ENCODE data around the gene WDR72. TPM values are rescaled to one million over a fixed set of nuclear protein-coding genes. Genes with fewer than 3 reads are reported as not detected.
"Not testable (repeated sequence)": the region's sequence is repeated elsewhere in the genome, so short reads cannot be mapped to it uniquely, and the experiment has no call there.

Gene WDR72
- total and polyA plus RNA-seq, 2 donors (not counting 1 experiment from before 2014, with no cell fraction given) = not detected

DNA sequence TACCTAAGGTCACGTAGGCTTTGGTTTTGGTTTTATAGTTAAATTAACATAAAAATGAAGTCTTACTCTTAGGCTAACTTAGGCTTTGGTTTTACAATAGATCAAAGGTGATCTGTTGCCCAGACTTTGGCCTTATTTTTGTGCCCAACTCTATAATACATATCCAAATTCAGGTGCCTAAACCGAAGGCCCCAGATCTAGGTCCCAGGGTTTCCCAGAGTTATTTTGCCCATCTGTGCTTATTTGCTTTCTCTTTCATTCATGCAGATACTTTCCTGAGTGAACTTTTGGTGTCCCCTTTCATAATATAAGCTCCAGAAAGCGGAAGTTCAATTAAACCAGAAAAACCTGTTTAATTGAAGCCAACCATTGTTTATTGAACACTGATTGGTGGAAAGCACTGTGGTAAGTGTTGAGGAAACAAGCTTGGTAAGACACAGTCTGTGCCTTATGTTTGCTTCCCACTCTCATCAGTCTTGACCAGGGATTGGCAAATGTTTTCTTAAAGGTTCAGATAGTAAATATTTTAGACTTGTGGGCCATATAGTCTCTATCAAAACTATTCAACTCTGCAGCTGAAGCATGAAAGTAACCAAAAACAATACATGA lies 209.7 kb downstream of the WDR72 start:
- Histone ChIP-seq H3K4me1 (ENCODE audit: control insufficient read depth in 2 of 2, insufficient read depth in 2 of 2, low read length in 2 of 2) (no peaks in the 10 kb centered on the region), H3K4me3 (ENCODE audit: control extremely low read depth in 1 of 5, extremely low read depth in 1 of 5, insufficient read depth in 1 of 5, low read depth in 2 of 5, low read length in 4 of 5) (no peak overlapping the region), H2AFZ (ENCODE audit: insufficient read depth, low read depth, low read length, poor library complexity, severe bottlenecking) (no peak overlapping the region), H3K4me2 (replicated peaks; ENCODE audit: low read depth, low read length, poor library complexity, severe bottlenecking) (no peak overlapping the region), H4K20me1 (ENCODE audit: control insufficient read depth, insufficient read depth, low read length, poor library complexity, severe bottlenecking) (no peaks in the 10 kb centered on the region), H3K79me2 (ENCODE audit: control insufficient read depth, insufficient read depth, low read length) (no peaks in the 10 kb centered on the region), H3K9ac (ENCODE audit: low read length) (no peak overlapping the region), H3K27ac (ENCODE audit: low read length in 2 of 2) (no peak overlapping the region), H3K36me3 (replicated peaks in 1 of 2; ENCODE audit: control extremely low read depth in 1 of 2, control insufficient read depth in 1 of 2, extremely low read depth in 1 of 2, insufficient read depth in 2 of 2, low read length in 1 of 2) (no peaks in the 10 kb centered on the region), H3K9me3 (ENCODE audit: control extremely low read depth in 1 of 3, control insufficient read depth in 2 of 3, insufficient read depth in 1 of 3, low read length in 2 of 3) (no peaks in the 10 kb centered on the region), H3K27me3 (replicated peaks in 1 of 4; ENCODE audit: control extremely low read depth in 1 of 4, control insufficient read depth in 3 of 4, insufficient read depth in 4 of 4, low read length in 3 of 4) (no peaks in the 10 kb centered on the region)
- DNase-seq (no peak), ATAC-seq (ENCODE audit: low read depth) (no peak)
- no peaks in the 10 kb centered on the region for H3K27me3 Mint-ChIP-seq
- WGBS (ENCODE audit: insufficient coverage) = 87% methylated on average over 1 of the region's 3 CpGs
- no peak overlapping the region for H3K27ac Mint-ChIP-seq
- TF ChIP-seq, protein P1, sequence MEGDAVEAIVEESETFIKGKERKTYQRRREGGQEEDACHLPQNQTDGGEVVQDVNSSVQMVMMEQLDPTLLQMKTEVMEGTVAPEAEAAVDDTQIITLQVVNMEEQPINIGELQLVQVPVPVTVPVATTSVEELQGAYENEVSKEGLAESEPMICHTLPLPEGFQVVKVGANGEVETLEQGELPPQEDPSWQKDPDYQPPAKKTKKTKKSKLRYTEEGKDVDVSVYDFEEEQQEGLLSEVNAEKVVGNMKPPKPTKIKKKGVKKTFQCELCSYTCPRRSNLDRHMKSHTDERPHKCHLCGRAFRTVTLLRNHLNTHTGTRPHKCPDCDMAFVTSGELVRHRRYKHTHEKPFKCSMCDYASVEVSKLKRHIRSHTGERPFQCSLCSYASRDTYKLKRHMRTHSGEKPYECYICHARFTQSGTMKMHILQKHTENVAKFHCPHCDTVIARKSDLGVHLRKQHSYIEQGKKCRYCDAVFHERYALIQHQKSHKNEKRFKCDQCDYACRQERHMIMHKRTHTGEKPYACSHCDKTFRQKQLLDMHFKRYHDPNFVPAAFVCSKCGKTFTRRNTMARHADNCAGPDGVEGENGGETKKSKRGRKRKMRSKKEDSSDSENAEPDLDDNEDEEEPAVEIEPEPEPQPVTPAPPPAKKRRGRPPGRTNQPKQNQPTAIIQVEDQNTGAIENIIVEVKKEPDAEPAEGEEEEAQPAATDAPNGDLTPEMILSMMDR (IDR thresholded peaks at IDR 0.05) = no peak
- TF ChIP-seq EZH2 (IDR thresholded peaks at IDR 0.05; ENCODE audit: borderline replicate concordance, insufficient read depth, low read depth, low read length, poor library complexity, severe bottlenecking) = no peak
- no peaks in the 10 kb centered on the region for H3K4me1 Mint-ChIP-seq
- no peak overlapping the region for H3K4me3 Mint-ChIP-seq
- CTCF ChIA-PET = no interaction called here
- intact Hi-C loops (cut with micrococcal nuclease) = no loop called here
- POLR2A ChIA-PET = no interaction called here
- no peaks in the 10 kb centered on the region for H3K9me3 Mint-ChIP-seq (ENCODE audit: insufficient read depth)

DNA sequence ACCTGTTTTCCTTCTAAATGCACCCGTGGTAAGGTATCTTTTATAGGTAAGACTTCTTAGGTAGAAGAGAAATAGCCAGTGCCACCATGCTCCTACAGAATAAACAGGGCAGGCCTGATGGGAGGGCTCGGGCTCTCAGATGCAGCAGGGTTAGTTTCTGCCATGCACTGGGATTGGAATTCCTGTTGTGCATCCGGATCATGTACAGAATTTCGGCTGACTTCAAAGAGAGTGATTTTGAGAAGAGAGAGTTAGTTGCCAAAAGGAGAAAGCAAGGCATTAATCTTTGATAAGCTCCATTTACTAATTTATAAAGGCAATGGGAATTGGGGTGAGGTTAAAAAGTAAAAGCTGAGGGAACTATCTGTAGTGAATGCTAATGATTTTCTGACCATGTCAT lies 211.2 kb downstream of the WDR72 start:
- Histone ChIP-seq H4K20me1 (ENCODE audit: control insufficient read depth, insufficient read depth, low read length, poor library complexity, severe bottlenecking) (no peaks in the 10 kb centered on the region), H3K4me2 (replicated peaks; ENCODE audit: low read depth, low read length, poor library complexity, severe bottlenecking) (no peak overlapping the region), H2AFZ (ENCODE audit: insufficient read depth, low read depth, low read length, poor library complexity, severe bottlenecking) (no peak overlapping the region), H3K27me3 (replicated peaks in 1 of 4; ENCODE audit: control extremely low read depth in 1 of 4, control insufficient read depth in 3 of 4, insufficient read depth in 4 of 4, low read length in 3 of 4) (no peaks in the 10 kb centered on the region), H3K4me1 (ENCODE audit: control insufficient read depth in 2 of 2, insufficient read depth in 2 of 2, low read length in 2 of 2) (no peaks in the 10 kb centered on the region), H3K4me3 (ENCODE audit: control extremely low read depth in 1 of 5, extremely low read depth in 1 of 5, insufficient read depth in 1 of 5, low read depth in 2 of 5, low read length in 4 of 5) (no peak overlapping the region), H3K27ac (ENCODE audit: low read length in 2 of 2) (no peak overlapping the region), H3K79me2 (ENCODE audit: control insufficient read depth, insufficient read depth, low read length) (no peaks in the 10 kb centered on the region), H3K9ac (ENCODE audit: low read length) (no peak overlapping the region), H3K36me3 (replicated peaks in 1 of 2; ENCODE audit: control extremely low read depth in 1 of 2, control insufficient read depth in 1 of 2, extremely low read depth in 1 of 2, insufficient read depth in 2 of 2, low read length in 1 of 2) (no peaks in the 10 kb centered on the region), H3K9me3 (ENCODE audit: control extremely low read depth in 1 of 3, control insufficient read depth in 2 of 3, insufficient read depth in 1 of 3, low read length in 2 of 3) (no peaks in the 10 kb centered on the region)
- Mint-ChIP-seq H3K4me1 (no peaks in the 10 kb centered on the region), H3K4me3 (no peak overlapping the region), H3K9me3 (ENCODE audit: insufficient read depth) (no peaks in the 10 kb centered on the region), H3K27ac (no peak overlapping the region), H3K27me3 (no peaks in the 10 kb centered on the region)
- WGBS (ENCODE audit: insufficient coverage) = 84% methylated on average over 3 of the region's 4 CpGs
- TF ChIP-seq EZH2 (IDR thresholded peaks at IDR 0.05; ENCODE audit: borderline replicate concordance, insufficient read depth, low read depth, low read length, poor library complexity, severe bottlenecking) = no peak
- TF ChIP-seq, protein P1 (IDR thresholded peaks at IDR 0.05) = no peak
- no peak for ATAC-seq (ENCODE audit: low read depth)
- intact Hi-C loops (cut with micrococcal nuclease) = no loop called here
- ChIA-PET POLR2A (no interaction called here), CTCF (no interaction called here)
- DNase-seq = no peak

DNA sequence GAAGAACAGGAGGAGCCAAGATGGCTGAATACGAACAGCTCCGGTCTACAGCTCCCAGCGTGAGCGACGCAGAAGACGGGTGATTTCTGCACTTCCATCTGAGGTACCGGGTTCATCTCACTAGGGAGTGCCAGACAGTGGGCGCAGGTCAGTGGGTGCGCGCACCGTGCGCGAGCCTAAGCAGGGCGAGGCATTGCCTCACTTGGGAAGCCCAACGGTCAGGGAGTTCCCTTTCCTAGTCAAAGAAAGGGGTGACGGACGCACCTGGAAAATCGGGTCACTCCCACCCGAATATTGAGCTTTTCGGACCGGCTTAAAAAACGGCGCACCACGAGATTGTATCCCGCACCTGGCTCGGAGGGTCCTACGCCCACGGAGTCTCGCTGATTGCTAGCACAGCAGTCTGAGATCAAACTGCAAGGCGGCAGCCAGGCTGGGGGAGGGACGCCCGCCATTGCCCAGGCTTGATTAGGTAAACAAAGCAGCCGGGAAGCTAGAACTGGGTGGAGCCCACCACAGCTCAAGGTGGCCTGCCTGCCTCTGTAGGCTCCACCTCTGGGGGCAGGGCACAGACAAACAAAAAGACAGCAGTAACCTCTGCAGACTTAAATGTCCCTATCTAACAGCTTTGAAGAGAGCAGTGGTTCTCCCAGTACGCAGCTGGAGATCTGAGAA lies 218.7 kb downstream of the WDR72 start:
- H3K9ac ChIP-seq (ENCODE audit: low read length); POLR2A ChIA-PET; intact Hi-C loops (cut with micrococcal nuclease); H3K4me3 Mint-ChIP-seq; H3K27ac ChIP-seq (ENCODE audit: low read length in 2 of 2); H2AFZ ChIP-seq (ENCODE audit: insufficient read depth, low read depth, low read length, poor library complexity, severe bottlenecking); H3K4me2 ChIP-seq (replicated peaks; ENCODE audit: low read depth, low read length, poor library complexity, severe bottlenecking); H3K9me3 Mint-ChIP-seq (ENCODE audit: insufficient read depth); H3K9me3 ChIP-seq (ENCODE audit: control extremely low read depth in 1 of 3, control insufficient read depth in 2 of 3, insufficient read depth in 1 of 3, low read length in 2 of 3); H3K27ac Mint-ChIP-seq; H3K27me3 Mint-ChIP-seq; H3K27me3 ChIP-seq (replicated peaks in 1 of 4; ENCODE audit: control extremely low read depth in 1 of 4, control insufficient read depth in 3 of 4, insufficient read depth in 4 of 4, low read length in 3 of 4); DNase-seq; H3K4me3 ChIP-seq (ENCODE audit: control extremely low read depth in 1 of 5, extremely low read depth in 1 of 5, insufficient read depth in 1 of 5, low read depth in 2 of 5, low read length in 4 of 5); H3K4me1 ChIP-seq (ENCODE audit: control insufficient read depth in 2 of 2, insufficient read depth in 2 of 2, low read length in 2 of 2); H3K36me3 ChIP-seq (replicated peaks in 1 of 2; ENCODE audit: control extremely low read depth in 1 of 2, control insufficient read depth in 1 of 2, extremely low read depth in 1 of 2, insufficient read depth in 2 of 2, low read length in 1 of 2); CTCF ChIA-PET; H4K20me1 ChIP-seq (ENCODE audit: control insufficient read depth, insufficient read depth, low read length, poor library complexity, severe bottlenecking); H3K4me1 Mint-ChIP-seq; ATAC-seq (ENCODE audit: low read depth); H3K79me2 ChIP-seq (ENCODE audit: control insufficient read depth, insufficient read depth, low read length): not testable (repeated sequence)
- 97% methylated on average over 21 of the region's 34 CpGs for WGBS (ENCODE audit: insufficient coverage)

Data from B cell (primary cell).